PC-9 (cell line): ENCODE results near the gene ANKRD63. TPM values are rescaled to one million over a fixed set of nuclear protein-coding genes. Genes with fewer than 3 reads are reported as not detected.

Experiments
- BruUV-seq: library from RNA; stranded (reverse); fragments of 400-500 nt; replicated peaks from 2 replicates; lab custom pipeline; 2021; lab: Mats Ljungman, UMichigan
- CTCF ChIA-PET: fragments of 300-600 bp; sonication (Branson Sonifier 250); formaldehyde crosslinking; loops from one replicate; lab custom pipeline; 2022; ENCODE audit warnings: antibody characterized with exemption; lab: Charles Lee
- POLR2A ChIA-PET: fragments of 300-600 bp; sonication (Branson Sonifier 250); formaldehyde crosslinking; loops from one replicate; lab custom pipeline; 2022; ENCODE audit warnings: antibody characterized with exemption; ENCODE audit not compliant: unreplicated experiment; lab: Charles Lee
- DNase-seq, 2 experiments: peaks; one replicate each; pipeline versions ENCODE4 v3.0.0 to v3.0.0-alpha.2; 2015 to 2022; ENCODE audit warnings: mixed read lengths in 1 of 2
- H2AFZ ChIP-seq: fragments of 200-600 bp; sonication (generic); 2 replicates; pipeline ENCODE4 v1.8.1; 2017; ENCODE audit warnings: antibody characterized with exemption
- H3F3A ChIP-seq: fragments of 200-600 bp; sonication (generic); 2 replicates; pipeline ENCODE4 v1.8.1; 2017; ENCODE audit warnings: antibody characterized with exemption, mild to moderate bottlenecking, low read depth; ENCODE audit not compliant: insufficient read depth
- H3K27ac ChIP-seq: fragments of 200-600 bp; sonication (generic); 2 replicates; pipeline ENCODE4 v1.6.1; 2016; ENCODE audit warnings: mixed run types
- H3K27me3 ChIP-seq: fragments of 200-600 bp; sonication (generic); 2 replicates; pipeline ENCODE4 v1.6.1; 2016; ENCODE audit warnings: low read depth, mixed run types; ENCODE audit not compliant: insufficient read depth
- H3K36me3 ChIP-seq: fragments of 200-600 bp; sonication (generic); 2 replicates; pipeline ENCODE4 v1.6.1; 2016; ENCODE audit warnings: low read depth, mixed run types
- H3K4me1 ChIP-seq: fragments of 200-600 bp; sonication (generic); replicated peaks from 2 replicates; pipeline ENCODE4 v1.6.1; 2016; ENCODE audit warnings: mixed run types; ENCODE audit not compliant: insufficient read depth
- H3K4me2 ChIP-seq: fragments of 200-600 bp; sonication (generic); 2 replicates; pipeline ENCODE4 v1.6.1; 2017; ENCODE audit warnings: mixed run types
- H3K4me3 ChIP-seq: fragments of 200-600 bp; sonication (generic); 2 replicates; pipeline ENCODE4 v1.6.1; 2016; ENCODE audit warnings: mixed run types
- H3K79me2 ChIP-seq: fragments of 200-600 bp; sonication (generic); 2 replicates; pipeline ENCODE4 v1.6.1; 2017; ENCODE audit warnings: low read depth, mixed run types
- H3K9me2 ChIP-seq: fragments of 200-600 bp; sonication (generic); 2 replicates; pipeline ENCODE4 v1.8.1; 2017; ENCODE audit warnings: mild to moderate bottlenecking; ENCODE audit not compliant: insufficient read depth
- H3K9me3 ChIP-seq: fragments of 200-600 bp; sonication (generic); 2 replicates; pipeline ENCODE4 v1.8.1; 2016; ENCODE audit warnings: low read depth; ENCODE audit not compliant: insufficient read depth
- H4K20me1 ChIP-seq: fragments of 200-600 bp; sonication (generic); 2 replicates; pipeline ENCODE4 v1.8.1; 2017; ENCODE audit not compliant: insufficient read depth
- EZH2 ChIP-seq: fragments of 200-600 bp; sonication (generic); IDR thresholded peaks from 2 replicates; pipeline ENCODE4 v1.8.0; 2017; ENCODE audit warnings: antibody characterized with exemption, low read depth
- intact Hi-C: fragments of 100-400 bp; cut with micrococcal nuclease; formaldehyde crosslinking; loops from one replicate; pipeline ENCODE4 v1.10.0; 2022; ENCODE audit not compliant: unreplicated experiment
- total RNA-seq: library from RNA; stranded (reverse); gene quantifications from 2 replicates; pipeline ENCODE4 v1.2.3, GENCODE V29; 2021
- TF ChIP-seq, protein P1 (sequence below): fragments of 200-600 bp; sonication (generic); conservative IDR thresholded peaks from 2 replicates; pipeline ENCODE4 v1.6.1; 2017; ENCODE audit warnings: mixed run types, antibody characterized with exemption, mild to moderate bottlenecking, moderate library complexity

Gene ANKRD63
- total RNA-seq, 1 experiment from 2014 or later: not detected

GRCh38 chr15:40290918-40291574 lies 8.2 kb upstream of the ANKRD63 start:
- Histone ChIP-seq H3K4me1 (no peaks in the 10 kb centered on the region), H2AFZ (peak overlapping the region; percentile 75), H3K9me3 (no peaks in the 10 kb centered on the region), H3F3A (no peaks in the 10 kb centered on the region), H3K36me3 (no peaks in the 10 kb centered on the region), H3K4me2 (peak overlapping the region; percentile 70), H4K20me1 (no peaks in the 10 kb centered on the region), H3K9me2 (no peaks in the 10 kb centered on the region), H3K4me3 (peak overlapping the region; percentile 54; the same call in 1 of the 2 replicates), H3K79me2 (no peaks in the 10 kb centered on the region), H3K27ac (no peak overlapping the region), H3K27me3 (no peaks in the 10 kb centered on the region)
- CTCF ChIA-PET: interaction anchor here (0.6 to 1.2 kb wide), 5 partner anchors 11 to 74 kb away, joined by 3 to 5 read pairs (median 4); no protein-coding TSS in a partner anchor
- POLR2A ChIA-PET: interaction anchor here (0.6 to 0.7 kb wide), 3 partner anchors 47 to 603 kb away, joined by 3 to 14 read pairs (median 3); partner anchors contain the start of gene VPS18
- DNase-seq: peak; percentile 54 to 59
- BruUV-seq: no TSS peak
- intact Hi-C loops: no loop called here
- TF ChIP-seq, protein P1, sequence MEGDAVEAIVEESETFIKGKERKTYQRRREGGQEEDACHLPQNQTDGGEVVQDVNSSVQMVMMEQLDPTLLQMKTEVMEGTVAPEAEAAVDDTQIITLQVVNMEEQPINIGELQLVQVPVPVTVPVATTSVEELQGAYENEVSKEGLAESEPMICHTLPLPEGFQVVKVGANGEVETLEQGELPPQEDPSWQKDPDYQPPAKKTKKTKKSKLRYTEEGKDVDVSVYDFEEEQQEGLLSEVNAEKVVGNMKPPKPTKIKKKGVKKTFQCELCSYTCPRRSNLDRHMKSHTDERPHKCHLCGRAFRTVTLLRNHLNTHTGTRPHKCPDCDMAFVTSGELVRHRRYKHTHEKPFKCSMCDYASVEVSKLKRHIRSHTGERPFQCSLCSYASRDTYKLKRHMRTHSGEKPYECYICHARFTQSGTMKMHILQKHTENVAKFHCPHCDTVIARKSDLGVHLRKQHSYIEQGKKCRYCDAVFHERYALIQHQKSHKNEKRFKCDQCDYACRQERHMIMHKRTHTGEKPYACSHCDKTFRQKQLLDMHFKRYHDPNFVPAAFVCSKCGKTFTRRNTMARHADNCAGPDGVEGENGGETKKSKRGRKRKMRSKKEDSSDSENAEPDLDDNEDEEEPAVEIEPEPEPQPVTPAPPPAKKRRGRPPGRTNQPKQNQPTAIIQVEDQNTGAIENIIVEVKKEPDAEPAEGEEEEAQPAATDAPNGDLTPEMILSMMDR: no peak
- TF ChIP-seq EZH2: no peak

DNA sequence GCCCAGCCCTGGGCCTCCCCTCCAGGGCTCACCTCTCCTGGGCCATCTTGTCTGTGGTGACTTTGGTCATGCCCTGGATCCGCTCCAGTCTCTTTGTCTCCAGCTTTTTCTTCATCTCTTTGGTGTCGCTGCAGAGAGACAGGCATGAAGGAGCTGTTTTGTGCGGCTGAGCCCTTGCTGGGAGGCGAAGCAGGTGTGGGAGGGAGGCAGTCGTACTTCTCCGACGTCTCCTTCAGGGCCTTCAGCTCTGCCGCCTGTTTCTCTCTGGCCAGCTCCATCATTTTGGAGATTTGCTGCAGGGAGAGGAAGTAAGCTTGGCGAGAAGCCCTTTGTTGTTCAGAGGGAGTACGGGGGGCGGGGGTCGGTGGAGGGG lies 7.7 kb upstream of the ANKRD63 start:
- no peaks in the 10 kb centered on the region for H3F3A ChIP-seq
- ChIA-PET POLR2A (interaction anchor here (0.7 kb wide), 1 partner anchor 48 kb away, joined by 3 read pairs; no protein-coding TSS in a partner anchor), CTCF (interaction anchor here (0.6 to 1.2 kb wide), 5 partner anchors 11 to 74 kb away, joined by 3 to 5 read pairs (median 4); no protein-coding TSS in a partner anchor)
- BruUV-seq: no TSS peak
- H2AFZ ChIP-seq: no peak overlapping the region
- no peaks in the 10 kb centered on the region for H3K79me2 ChIP-seq
- intact Hi-C loops: no loop called here
- no peak overlapping the region for H3K27ac ChIP-seq
- H3K36me3 ChIP-seq: no peaks in the 10 kb centered on the region
- no peaks in the 10 kb centered on the region for H3K9me3 ChIP-seq
- no peaks in the 10 kb centered on the region for H3K9me2 ChIP-seq
- DNase-seq: no peak
- H3K4me1 ChIP-seq: no peaks in the 10 kb centered on the region
- no peaks in the 10 kb centered on the region for H3K27me3 ChIP-seq
- H3K4me2 ChIP-seq: no peak overlapping the region
- H4K20me1 ChIP-seq: no peaks in the 10 kb centered on the region
- no peak overlapping the region for H3K4me3 ChIP-seq
- TF ChIP-seq, protein P1: no peak
- no peak for TF ChIP-seq EZH2

DNA sequence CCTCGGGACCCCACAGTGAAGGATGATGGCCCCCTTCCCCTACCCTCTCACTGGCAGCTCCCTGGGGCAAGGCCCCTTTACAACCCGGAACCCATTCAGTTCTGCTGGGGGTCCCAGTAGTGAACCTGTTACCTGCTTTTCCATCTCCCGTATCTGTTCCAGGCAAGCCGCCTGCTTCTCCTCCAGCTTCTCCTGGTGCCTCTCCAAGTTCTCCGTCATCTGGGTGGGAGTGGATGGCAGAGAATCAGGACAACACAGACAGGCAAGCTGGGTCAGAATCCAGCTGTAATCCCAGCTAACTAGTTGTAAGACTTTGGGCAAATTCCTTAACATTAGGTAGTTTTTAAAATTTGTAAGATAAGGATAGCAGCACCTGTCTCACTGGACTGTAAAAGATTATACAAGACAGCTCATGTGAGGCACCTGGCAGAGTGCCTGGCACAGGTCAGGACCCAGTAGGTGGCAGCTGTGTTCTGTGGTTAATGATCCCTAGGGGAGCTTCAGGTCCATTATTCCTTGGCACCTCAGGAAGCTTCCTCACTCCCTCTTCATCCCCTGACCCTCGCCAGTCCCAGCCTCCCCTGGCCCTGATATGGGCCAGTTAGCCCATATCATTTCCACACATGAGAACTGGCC lies 6.4 kb upstream of the ANKRD63 start:
- H3K4me3 ChIP-seq: no peak overlapping the region
- TF ChIP-seq, protein P1: no peak
- TF ChIP-seq EZH2: no peak
- H3K36me3 ChIP-seq: no peaks in the 10 kb centered on the region
- H3K4me2 ChIP-seq: no peak overlapping the region
- DNase-seq: peak in 1 of 2 experiments; percentile 49
- no peaks in the 10 kb centered on the region for H3K4me1 ChIP-seq
- BruUV-seq: no TSS peak
- intact Hi-C loops: no loop called here
- H2AFZ ChIP-seq: no peak overlapping the region
- no peak overlapping the region for H3K27ac ChIP-seq
- no peaks in the 10 kb centered on the region for H3F3A ChIP-seq
- H3K9me2 ChIP-seq: no peaks in the 10 kb centered on the region
- H3K27me3 ChIP-seq: no peaks in the 10 kb centered on the region
- no peaks in the 10 kb centered on the region for H4K20me1 ChIP-seq
- no peaks in the 10 kb centered on the region for H3K9me3 ChIP-seq
- CTCF ChIA-PET: interaction anchor here (0.6 kb wide), 3 partner anchors 16 to 405 kb away, joined by 3 to 7 read pairs (median 4); no protein-coding TSS in a partner anchor
- POLR2A ChIA-PET: no interaction called here
- no peaks in the 10 kb centered on the region for H3K79me2 ChIP-seq
